Fibroblast of pulmonary artery (primary cell): ENCODE measurements around the gene TM7SF2.

Source experiments
- DNase-seq: peaks from one replicate; pipeline ENCODE4 v3.0.0-alpha.2; 2010; ENCODE audit warnings: low read depth
- H3K4me3 ChIP-seq: replicated peaks from 2 replicates; pipeline ENCODE4 v1.5.1; 2011; ENCODE audit warnings: low read depth, mild to moderate bottlenecking, control low read depth, low read length, moderate library complexity
- CTCF ChIP-seq: IDR thresholded peaks from 2 replicates; pipeline ENCODE4 v1.5.1; 2011; ENCODE audit warnings: mild to moderate bottlenecking, control low read depth, low read length, inconsistent platforms; ENCODE audit errors: missing control alignments

Gene TM7SF2

GRCh38 chr11:65067446-65067845, 44.2 kb upstream of the TM7SF2 start:
- DNase-seq, result no peak
- TF ChIP-seq CTCF, result no peak
- no peak overlapping the region for H3K4me3 ChIP-seq

- peak; percentile 19 for DNase-seq
- TF ChIP-seq CTCF, result no peak
- H3K4me3 ChIP-seq, result no peak overlapping the region
Observed at GRCh38 chr11:65069217-65069616, 42.5 kb upstream of the TM7SF2 start.

- DNase-seq, result no peak
- H3K4me3 ChIP-seq, result no peak overlapping the region
- no peak for TF ChIP-seq CTCF
Observed at GRCh38 chr11:65071907-65072630, 39.6 kb upstream of the TM7SF2 start.

GRCh38 chr11:65072631-65072966, 39.1 kb upstream of the TM7SF2 start:
- H3K4me3 ChIP-seq, result no peak overlapping the region
- no peak for TF ChIP-seq CTCF
- no peak for DNase-seq

- H3K4me3 ChIP-seq, result no peak overlapping the region
- TF ChIP-seq CTCF, result no peak
- DNase-seq, result no peak
Observed at GRCh38 chr11:65077451-65077850, 34.2 kb upstream of the TM7SF2 start.

- no peak overlapping the region for H3K4me3 ChIP-seq
- peak; percentile 54 for TF ChIP-seq CTCF
- DNase-seq, result peak; percentile 49
Observed at GRCh38 chr11:65078151-65078550, 33.5 kb upstream of the TM7SF2 start.

- no peak overlapping the region for H3K4me3 ChIP-seq
- no peak for TF ChIP-seq CTCF
- DNase-seq, result no peak
Observed at GRCh38 chr11:65078786-65079342, 32.8 kb upstream of the TM7SF2 start.
